Astrocyte (in vitro differentiated cells and primary cell): ENCODE data around the gene CYB5B. TPM values are rescaled to one million over a fixed set of nuclear protein-coding genes. Genes with fewer than 3 reads are reported as not detected.

ENCODE experiments used
- total RNA-seq: library from RNA; stranded (reverse); gene quantifications from 2 replicates; pipeline ENCODE4 v1.2.1, GENCODE V29; 2021

The CYB5B gene
- total RNA-seq, 1 donor from 2014 or later = 149 TPM

Other genes with a start within 250 kb of the CYB5B start
- gene SNTB2, start 237.5 kb upstream of the CYB5B start, total RNA-seq = 30.4 and 31.7 TPM in 2 replicates
- 27.9 and 28.9 TPM in 2 replicates for gene VPS4A, start 113.3 kb upstream of the CYB5B start, total RNA-seq
- 14.9 and 15.0 TPM in 2 replicates for gene PDF, start 94.0 kb upstream of the CYB5B start, total RNA-seq
- gene COG8, start 85.1 kb upstream of the CYB5B start, total RNA-seq = 32.4 and 36.7 TPM in 2 replicates
- gene NIP7, start 84.8 kb upstream of the CYB5B start, total RNA-seq = 34.3 and 35.7 TPM in 2 replicates
- gene TMED6, start 72.8 kb upstream of the CYB5B start, total RNA-seq = 0.58 and 0.64 TPM in 2 replicates
- 26.4 and 31.3 TPM in 2 replicates for gene TERF2, start 38.6 kb upstream of the CYB5B start, total RNA-seq
- gene NFAT5, start 141.3 kb downstream of the CYB5B start, total RNA-seq = 79.1 and 96.2 TPM in 2 replicates